Measurements from ENCODE around the gene PIK3R1. TPM values are rescaled to one million over a fixed set of nuclear protein-coding genes. Genes with fewer than 3 reads are reported as not detected.

Gene PIK3R1
- total RNA-seq, 1 donor, result 73.8 TPM

GRCh38 chr5:68347536-68347935, 132.0 kb downstream of the PIK3R1 start:
- no peak for DNase-seq (ENCODE audit: low read depth)
- no peak overlapping the region for H3K4me3 ChIP-seq (ENCODE audit: low read depth, low read length)
- no peak for TF ChIP-seq CTCF (IDR thresholded peaks at IDR 0.05; ENCODE audit: insufficient read depth, low read depth, low read length)

GRCh38 chr5:68348447-68349222, 133.1 kb downstream of the PIK3R1 start:
- no peak for TF ChIP-seq CTCF (IDR thresholded peaks at IDR 0.05; ENCODE audit: insufficient read depth, low read depth, low read length)
- no peak overlapping the region for H3K4me3 ChIP-seq (ENCODE audit: low read depth, low read length)

GRCh38 chr5:68350176-68350575, 134.6 kb downstream of the PIK3R1 start:
- DNase-seq (ENCODE audit: low read depth), result no peak
- no peak for TF ChIP-seq CTCF (IDR thresholded peaks at IDR 0.05; ENCODE audit: insufficient read depth, low read depth, low read length)
- no peak overlapping the region for H3K4me3 ChIP-seq (ENCODE audit: low read depth, low read length)

More at GRCh38 chr5:68348447-68349222, 133.1 kb downstream of the PIK3R1 start:
- DNase-seq (ENCODE audit: low read depth), result no peak
